ENCODE measurements around the gene ARSK. TPM values are rescaled to one million over a fixed set of nuclear protein-coding genes. Genes with fewer than 3 reads are reported as not detected.
A peak's percentile ranks its signal among the peaks of the same experiment; 100 is the strongest.

The ARSK gene
- total RNA-seq: 10 to 100 TPM in 1 of 6 donors, 1 to 10 TPM in 5; 2.1 to 11.0 (median 3.9) TPM

GRCh38 chr5:95554647-95555548, at the start of gene ARSK, which contains the start of gene SKIC3:
Gene ARSK (plus strand): TSS chr5:95555101. CDS start chr5:95555279, 178 bp downstream.
Gene SKIC3 (minus strand): TSS chr5:95554977. CDS start chr5:95547150, 7,827 bp downstream.
- DNase-seq (peak; percentile 93 to 96), ATAC-seq (ENCODE audit: low FRiP score in 2 of 2) (peak; percentile 98)
- 0% methylated on average over 27 to 59 of the region's 63 CpGs for WGBS, 2 donors

GRCh38 chr5:95508550-95508949, 46.4 kb upstream of the ARSK start:
- TF ChIP-seq EP300 (IDR thresholded peaks at IDR 0.05) (no peak), POLR2A (IDR thresholded peaks at IDR 0.05) (no peak), POLR2AphosphoS5 (IDR thresholded peaks at IDR 0.05) (no peak), CTCF (IDR thresholded peaks at IDR 0.05) (no peak)
- Histone ChIP-seq H3K4me3 (no peak overlapping the region), H3K36me3 (peaks cover 8 to 88% (median 47%) of the 10 kb centered on the region in 4 donors), H3K9me3 (no peaks in the 10 kb centered on the region), H3K27me3 (no peaks in the 10 kb centered on the region), H3K4me1 (peaks cover 0 to 3% (median 0%) of the 10 kb centered on the region in 4 donors), H3K27ac (no peak overlapping the region)
- WGBS, 2 donors: 52 to 71% methylated on average over 1 of the region's 1 CpG
- DNase-seq (no peak), ATAC-seq (ENCODE audit: low FRiP score in 2 of 2) (no peak)

More at GRCh38 chr5:95554647-95555548, at the start of gene ARSK, which contains the start of gene SKIC3:
- TF ChIP-seq POLR2A (IDR thresholded peaks at IDR 0.05): peak in 3 of 4 donors; percentile 66 to 90 (median 87)
- TF ChIP-seq CTCF (IDR thresholded peaks at IDR 0.05): peak in 5 of 6 experiments; percentile 18 to 69 (median 59)
- peak in 1 of 4 donors; percentile 59 for TF ChIP-seq EP300 (IDR thresholded peaks at IDR 0.05)
- TF ChIP-seq POLR2AphosphoS5 (IDR thresholded peaks at IDR 0.05): peak in 1 of 2 donors; percentile 94
- H3K4me1 ChIP-seq: peaks cover 18 to 24% (median 21%) of the 10 kb centered on the region in 4 donors
- H3K9me3 ChIP-seq: no peaks in the 10 kb centered on the region
- peak within 1 kb of the TSS; percentile 71 to 90 (median 81) for H3K4me3 ChIP-seq
- H3K27ac ChIP-seq: peak within 1 kb of the TSS; percentile 79 to 94 (median 92)
- H3K27me3 ChIP-seq: no peaks in the 10 kb centered on the region
- H3K36me3 ChIP-seq: peaks cover 0 to 12% (median 0%) of the 10 kb centered on the region in 4 donors

GRCh38 chr5:95511606-95512005, 43.3 kb upstream of the ARSK start:
- DNase-seq (no peak), ATAC-seq (ENCODE audit: low FRiP score in 2 of 2) (no peak)
- peaks cover 0 to 3% (median 0%) of the 10 kb centered on the region in 4 donors for H3K4me1 ChIP-seq
- H3K27me3 ChIP-seq: no peaks in the 10 kb centered on the region
- H3K9me3 ChIP-seq: no peaks in the 10 kb centered on the region
- H3K36me3 ChIP-seq: peaks cover 12 to 94% (median 46%) of the 10 kb centered on the region in 4 donors
- 89 to 94% methylated on average over 1 of the region's 1 CpG for WGBS, 2 donors
- H3K27ac ChIP-seq: no peak overlapping the region
- no peak overlapping the region for H3K4me3 ChIP-seq
- no peak for TF ChIP-seq EP300 (IDR thresholded peaks at IDR 0.05)
- no peak for TF ChIP-seq POLR2AphosphoS5 (IDR thresholded peaks at IDR 0.05)
- no peak for TF ChIP-seq POLR2A (IDR thresholded peaks at IDR 0.05)
- no peak for TF ChIP-seq CTCF (IDR thresholded peaks at IDR 0.05)

- Histone ChIP-seq H3K27ac (no peak overlapping the region), H3K9me3 (no peaks in the 10 kb centered on the region), H3K4me3 (no peak overlapping the region), H3K4me1 (no peaks in the 10 kb centered on the region), H3K36me3 (peaks cover 8 to 88% (median 25%) of the 10 kb centered on the region in 4 donors), H3K27me3 (no peaks in the 10 kb centered on the region)
- 96 to 98% methylated on average over 2 of the region's 2 CpGs for WGBS, 2 donors
- ATAC-seq (ENCODE audit: low FRiP score in 2 of 2) (no peak), DNase-seq (no peak)
- TF ChIP-seq POLR2AphosphoS5 (IDR thresholded peaks at IDR 0.05) (no peak), CTCF (IDR thresholded peaks at IDR 0.05) (no peak), EP300 (IDR thresholded peaks at IDR 0.05) (no peak), POLR2A (IDR thresholded peaks at IDR 0.05) (no peak)
Observed at GRCh38 chr5:95518417-95518816, 36.5 kb upstream of the ARSK start.

All from upper lobe of left lung (tissue), 6 donors.